UCSD-AML1 (cell line): ENCODE data around the gene LONP1.
"Not testable (repeated sequence)": the region's sequence is repeated elsewhere in the genome, so short reads cannot be mapped to it uniquely, and the experiment has no call there.

Experiments
- DNase-seq: peaks from one replicate; lab custom pipeline; 2025; ENCODE audit not compliant: unreplicated experiment; lab: John Stamatoyannopoulos, UW

LONP1 gene

DNA sequence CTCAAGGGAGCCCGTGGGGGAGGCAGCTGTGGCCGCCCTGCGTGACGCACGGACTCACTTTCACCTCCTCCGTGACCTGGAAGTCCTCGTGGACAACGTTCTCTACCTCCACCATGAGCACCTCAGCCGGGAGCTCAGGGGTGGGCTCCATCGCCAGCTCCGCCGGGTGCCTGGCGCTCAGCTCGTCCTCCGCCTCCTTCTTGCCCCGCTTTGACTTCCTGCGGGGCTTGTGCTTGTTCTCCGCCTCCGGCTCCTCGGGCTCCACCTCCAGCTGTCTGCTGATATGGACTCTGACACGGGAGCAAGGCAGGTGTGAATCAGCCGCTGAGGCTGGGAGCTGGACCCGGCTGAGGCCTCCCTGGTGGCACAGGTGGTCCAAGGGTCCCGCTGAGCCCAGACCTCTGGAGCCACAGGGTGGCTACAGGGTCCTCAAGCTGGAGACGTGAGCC lies 8.2 kb downstream of the LONP1 start:
- no peak for DNase-seq

DNA sequence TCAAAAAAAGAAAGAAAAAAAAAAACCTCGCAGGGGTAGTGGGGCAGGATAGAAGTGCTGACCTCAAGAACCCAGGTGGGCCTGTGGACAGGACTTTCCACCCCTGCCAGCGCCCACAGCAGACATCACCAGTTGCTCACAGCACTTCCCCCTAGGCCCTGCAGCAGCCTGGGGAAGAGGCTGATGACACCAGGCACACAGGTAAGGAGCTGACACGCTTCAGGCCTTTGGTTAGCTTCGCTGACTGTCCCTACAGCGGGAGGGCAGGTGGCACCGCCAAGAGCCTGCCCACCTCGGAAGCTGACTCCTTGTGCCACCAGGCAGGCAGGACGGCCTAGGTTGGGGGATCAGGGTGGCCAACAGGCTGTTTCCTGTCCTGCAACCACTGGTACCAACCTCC lies 8.9 kb downstream of the LONP1 start:
- DNase-seq, result no peak

DNA sequence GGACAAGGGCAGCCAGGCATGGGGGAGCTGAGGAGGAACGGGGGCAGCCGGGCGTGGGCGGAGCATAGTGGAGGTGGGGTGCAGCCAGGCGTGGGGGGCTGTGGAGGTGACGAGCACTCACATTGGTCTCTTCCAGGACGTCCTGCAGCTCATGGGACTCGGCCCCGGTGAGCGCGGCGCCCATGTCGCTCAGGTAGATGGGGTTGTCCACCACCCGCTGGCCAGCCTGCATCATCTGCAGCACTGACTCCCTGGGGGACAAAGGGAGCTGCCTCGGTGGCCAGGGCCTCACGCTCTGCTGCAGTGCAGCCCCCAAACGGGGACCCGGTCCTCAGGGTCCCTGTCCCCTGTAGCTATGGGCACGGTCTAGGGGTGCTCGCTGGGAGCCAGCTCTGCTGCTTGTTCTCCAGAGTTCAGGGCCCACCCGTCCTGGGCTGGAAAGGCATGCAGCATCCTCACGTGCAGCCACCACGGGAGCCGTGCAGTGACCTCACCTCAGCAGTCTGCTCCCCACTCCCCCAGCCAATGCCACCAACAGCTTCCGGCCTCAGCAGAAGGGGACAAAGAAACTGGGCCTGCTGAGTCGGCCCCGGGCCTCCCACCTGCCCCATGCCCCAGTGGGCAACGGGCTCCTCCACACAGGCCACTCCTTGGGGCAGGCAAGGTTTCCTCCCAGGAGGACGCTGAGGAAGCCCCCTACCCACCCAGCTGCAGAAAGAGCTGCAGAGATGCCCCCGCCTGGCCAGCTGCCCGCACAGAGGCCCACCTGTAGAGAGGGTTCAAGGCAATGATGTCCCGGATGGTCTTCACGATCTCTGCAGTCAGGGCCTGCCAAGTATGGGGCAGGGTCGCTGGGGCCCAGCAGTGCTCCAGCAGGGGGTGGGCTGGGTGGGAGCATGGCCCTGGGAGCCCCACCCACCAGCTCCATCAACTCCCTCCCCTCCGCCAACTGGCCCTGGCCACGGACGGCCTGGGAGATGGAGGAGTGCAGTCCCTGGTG lies 12.1 kb downstream of the LONP1 start:
- DNase-seq, result no peak

DNA sequence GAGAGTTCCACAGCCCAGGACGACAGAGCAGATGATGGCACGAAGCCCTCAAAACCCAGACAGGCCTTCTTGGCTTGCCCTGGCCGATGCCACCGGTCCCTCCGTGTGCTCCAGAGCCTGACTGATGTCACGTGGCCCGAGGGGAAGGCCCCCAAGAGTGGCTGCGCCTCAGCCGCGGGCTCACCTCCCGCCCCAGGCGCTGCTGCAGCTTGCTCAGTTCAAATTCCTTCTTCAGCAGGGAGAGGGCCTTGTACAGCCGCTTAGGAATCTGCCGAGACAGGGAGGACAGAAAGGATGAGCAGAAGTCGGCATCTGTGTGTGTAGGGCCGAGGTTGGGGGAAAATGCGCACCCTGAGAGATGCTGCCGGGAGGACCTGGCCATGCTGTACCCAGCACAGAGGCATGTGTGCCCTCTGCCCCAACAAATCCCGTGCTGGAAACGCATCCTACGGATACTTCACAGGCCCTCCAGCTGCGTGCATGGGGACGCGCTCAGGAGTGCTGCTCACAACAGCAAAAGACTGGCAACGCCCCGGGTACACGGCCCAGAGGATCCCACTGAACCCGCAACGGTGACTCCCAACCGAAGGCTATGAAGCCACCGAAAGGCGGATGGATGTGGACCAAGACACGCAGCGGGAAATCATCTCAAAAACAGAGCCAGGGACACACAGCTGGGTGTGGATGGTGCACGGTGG lies 12.9 kb downstream of the LONP1 start:
- DNase-seq, result no peak

DNA sequence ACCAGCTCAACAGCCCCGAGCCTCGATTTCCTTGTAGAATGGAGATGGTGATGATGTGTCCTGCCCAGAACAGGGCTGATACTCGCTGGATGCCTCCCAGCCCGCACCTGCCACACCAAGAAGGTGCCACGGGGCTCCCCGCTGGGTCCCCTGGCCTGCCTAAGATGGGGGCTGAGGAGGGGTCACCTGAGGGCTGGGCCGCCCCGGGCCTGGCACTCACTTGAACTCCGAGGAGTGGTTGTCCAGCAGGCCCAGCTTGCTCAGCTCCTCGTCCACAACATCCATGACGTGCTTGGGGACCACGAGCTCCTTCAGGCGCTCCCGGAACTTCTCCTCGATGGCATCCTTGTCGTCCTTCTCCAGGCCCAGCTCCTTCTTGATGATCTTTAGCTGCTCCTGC lies 14.4 kb downstream of the LONP1 start:
- DNase-seq, result no peak

DNA sequence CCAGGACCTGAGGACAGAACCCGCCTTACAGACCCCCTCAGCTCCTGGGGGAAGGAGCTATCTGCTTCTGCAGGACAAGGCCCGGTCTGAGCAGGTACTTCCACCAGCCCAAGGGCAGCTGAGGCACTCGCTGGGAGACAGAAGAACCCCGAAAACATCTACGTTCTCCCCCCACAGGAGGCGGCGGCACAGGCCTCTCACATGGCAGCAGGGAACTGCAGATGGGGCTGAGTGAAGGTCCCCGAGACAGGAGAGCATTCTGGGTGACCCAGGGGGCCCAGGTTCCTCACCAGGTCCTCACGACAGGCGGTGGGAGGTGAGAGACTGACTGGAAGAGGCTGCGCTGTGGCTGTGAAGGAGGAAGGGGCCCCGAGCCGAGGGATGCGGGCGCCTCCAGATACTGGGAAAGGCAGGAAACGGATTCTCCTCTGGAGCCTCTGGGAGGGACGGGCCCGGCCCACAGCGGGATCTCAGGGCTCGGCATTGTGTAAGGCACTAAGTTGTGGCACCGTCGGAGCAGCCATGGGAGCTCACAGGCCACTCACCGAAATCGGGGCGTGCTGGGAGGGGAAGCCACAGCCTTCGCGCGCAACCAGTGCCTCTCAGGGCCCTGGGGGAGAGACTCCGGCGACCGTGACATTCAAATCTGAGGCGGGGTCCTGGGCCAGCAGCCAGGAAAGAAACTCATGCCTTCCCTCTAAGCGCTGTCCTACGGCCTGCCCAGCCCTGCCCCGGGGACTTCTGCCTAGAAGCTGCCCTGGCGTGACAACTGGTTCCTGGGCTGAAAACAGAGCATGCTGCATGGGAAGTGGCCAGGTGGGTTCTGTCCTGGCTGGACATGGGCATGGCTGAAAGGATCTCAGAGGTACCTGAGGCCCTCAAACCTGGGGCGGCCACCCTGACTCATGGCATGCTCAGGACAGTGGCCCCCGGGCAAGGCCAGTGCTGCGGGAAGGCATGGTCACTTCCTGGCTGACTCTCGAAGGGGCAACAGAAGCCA lies 15.8 kb downstream of the LONP1 start:
- no peak for DNase-seq

DNA sequence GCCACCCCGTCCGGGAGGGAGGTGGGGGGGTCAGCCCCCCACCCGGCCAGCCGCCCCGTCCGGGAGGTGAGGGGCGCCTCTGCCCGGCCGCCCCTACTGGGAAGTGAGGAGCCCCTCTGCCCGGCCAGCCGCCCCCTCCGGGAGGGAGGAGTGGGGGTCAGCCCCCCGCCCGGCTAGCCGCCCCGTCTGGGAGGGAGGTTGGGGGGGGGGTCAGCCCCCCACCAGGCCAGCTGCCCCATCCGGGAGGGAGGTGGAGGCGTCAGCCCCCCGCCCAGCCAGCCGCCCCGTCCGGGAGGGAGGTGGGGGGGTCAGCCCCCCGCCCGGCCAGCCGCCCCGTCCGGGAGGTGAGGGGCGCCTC lies 17.9 kb downstream of the LONP1 start:
- DNase-seq, result not testable (repeated sequence)

DNA sequence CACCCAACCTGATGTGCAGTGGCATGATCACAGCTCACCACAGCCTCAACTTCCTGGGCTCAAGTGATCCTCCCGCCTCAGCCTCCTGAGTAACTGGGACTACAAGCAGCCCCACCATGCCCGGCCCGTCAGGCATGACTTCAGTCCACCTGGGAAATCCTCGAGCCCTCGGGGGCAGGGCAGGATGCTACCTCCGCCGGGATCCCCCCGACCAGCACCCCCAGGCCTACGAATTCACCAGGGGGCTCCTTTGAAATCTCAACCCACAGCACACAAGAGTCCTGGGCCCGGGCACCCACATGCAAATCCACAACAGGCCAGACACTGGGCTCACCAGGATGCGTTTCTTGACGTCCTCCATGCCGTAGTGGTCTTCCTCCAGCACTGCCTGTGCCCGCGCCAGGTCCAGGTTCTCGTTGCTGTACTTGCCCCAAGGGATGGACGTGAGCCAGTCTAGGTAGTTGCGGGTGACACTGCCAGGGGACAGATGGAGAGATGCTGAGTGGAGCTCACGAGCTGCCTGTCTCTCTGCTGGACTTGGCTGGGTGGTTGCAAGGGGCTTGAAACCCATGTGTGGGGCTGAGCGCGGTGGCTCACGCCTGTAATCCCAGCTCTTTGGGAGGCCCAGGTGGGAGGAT lies 19.4 kb downstream of the LONP1 start:
- DNase-seq, result no peak

DNA sequence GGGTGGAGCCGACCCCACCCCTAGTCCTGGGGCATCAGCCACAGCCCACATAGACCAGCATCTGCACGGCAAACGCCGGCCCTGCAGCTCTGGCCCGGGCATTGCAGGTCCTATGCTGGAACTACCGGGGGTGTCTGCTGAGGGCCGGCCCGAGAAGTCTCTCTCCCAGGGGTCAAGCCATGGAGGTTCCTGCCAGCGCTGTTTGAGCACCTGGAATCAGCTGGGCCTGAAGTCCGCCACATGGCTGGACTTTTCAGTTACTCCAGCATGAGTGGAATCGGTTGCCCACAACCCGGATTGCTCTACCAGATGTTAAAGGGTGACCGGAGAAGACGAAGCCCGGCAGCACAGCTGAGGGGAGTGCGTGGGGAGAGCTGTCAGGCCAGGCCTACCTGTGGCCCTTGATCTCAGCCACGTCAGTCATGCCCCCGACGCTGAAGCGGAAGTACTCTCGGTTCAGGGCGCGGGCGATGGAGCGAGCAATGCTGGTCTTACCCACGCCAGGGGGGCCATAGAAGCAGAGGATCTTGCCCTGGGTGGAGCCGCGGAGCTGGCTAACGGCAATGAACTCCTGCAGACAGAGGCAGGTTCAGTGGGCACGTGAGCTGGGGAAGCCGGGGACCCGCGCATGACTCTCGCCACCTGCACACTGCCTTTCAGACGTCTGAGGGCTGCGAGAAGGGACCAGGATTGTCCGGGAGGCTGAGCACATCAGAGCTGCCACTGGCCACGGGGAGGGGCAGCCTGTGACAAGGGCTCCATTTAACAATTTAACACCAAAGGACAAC lies 21.1 kb downstream of the LONP1 start:
- DNase-seq, result no peak

DNA sequence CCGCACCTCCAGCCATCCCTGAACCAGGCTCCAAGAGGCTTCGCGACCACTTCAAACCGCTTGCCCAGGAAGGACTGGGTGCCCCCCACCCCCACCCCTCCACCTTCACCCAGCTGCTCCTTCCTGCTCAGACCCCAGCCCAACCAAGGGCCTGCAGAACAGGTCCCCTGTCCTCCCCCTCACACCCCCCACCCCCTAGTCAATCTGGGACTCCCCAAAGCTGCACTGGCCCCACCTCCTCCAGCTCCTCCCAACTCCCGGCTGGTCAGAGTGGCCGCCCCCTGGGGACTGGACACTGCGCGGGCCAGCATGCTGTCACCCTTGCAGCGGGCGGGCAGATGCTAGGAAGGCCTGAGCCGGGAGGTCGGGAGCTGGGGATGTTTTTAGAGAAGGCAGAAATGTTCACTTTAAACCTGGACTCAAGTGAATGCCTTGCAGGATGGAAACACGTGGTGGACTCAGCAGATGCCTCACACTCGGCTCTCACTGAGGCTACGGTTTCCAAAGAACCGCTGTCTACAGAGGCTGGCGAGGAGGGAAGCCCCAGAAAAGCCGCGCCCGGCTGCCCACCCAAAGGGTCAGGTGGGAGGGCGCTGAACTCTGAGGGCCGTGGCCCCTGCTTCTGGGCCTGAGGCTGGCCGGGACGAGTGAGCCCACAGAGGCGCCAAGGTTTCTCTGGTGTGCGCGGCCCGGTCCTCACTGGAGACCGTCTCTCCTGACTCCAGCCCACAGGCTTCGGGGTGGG lies 21.9 kb downstream of the LONP1 start:
- no peak for DNase-seq

DNA sequence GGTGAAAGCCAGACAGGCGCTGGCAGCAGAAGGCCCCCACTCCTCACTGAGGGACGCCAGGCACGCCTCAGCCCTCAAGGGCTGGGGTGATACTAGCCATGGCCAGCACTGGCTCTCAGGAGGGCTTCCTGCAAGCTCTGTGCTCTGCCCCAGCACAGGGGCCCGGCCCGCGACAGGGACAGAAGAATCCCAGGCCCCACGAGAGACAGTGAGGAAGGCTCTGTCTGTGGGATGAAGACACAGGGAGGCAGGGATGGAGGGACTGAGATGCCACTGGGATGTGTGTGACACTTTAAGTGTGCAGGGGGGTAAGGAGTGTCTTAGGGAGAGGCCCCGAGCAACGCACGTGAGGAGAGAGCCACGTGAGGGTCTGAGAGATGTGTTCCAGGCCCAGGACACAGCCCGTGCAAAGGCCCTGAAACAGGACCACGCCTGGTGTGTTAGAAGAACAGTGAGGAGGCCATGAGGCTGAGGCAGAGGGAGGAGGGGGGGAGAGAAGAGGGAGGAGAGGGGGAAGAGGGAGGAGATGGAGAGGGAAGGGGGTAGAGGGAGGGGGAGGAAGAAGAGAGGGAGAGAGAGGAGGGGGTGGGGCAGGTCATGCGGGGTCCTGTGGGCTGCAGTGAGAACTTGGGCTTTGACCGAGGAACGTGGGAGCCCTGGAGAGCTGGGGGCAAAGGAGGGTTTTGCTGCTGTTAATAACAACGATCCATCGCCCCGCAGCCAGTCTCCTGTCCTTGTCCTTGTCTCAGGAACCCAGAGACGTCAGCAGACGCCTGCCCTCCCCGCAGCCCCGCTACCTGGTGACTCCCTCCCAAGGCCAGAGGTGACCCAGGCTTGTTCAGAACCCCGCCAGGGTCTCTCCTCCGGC lies 22.7 kb downstream of the LONP1 start:
- DNase-seq, result no peak

DNA sequence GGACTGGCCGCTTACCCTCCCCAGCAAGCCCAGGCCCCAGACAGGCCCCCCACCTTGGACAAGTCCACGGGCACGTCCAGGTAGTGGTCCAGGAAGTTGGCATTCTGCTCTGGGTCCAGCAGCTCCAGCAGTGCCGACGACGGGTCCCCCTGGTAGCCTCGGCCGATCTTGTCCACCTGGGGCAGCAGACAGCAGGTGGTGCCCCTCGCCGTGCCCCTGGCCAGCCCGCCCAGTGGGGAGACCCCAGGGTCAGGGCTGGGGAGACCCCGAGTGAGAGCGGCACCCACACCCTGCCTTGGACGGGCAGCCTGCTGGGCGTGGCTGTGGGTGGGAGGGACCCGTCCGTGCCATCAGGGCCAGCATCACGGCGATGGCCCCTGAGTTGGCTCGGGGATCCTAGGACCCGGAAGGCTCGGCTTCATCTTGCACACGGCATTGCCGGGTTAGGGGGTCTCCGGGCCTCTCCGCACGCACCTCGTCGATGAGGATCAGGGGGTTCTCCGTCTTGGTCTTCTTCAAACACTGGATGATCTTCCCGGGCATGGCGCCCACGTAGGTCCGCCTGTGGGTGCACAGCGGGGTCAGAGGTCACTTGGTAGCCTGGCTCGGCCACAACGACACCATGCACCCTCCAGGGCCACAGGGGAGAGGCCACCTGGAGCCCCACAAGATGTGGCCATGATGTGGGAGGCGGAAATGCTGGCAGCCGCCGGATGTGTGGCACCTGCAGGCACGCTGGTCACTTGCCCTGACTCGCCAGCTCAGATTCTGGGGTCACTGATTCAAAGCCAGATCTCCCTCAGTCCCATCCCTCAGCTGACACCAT lies 23.5 kb downstream of the LONP1 start:
- DNase-seq, result no peak

DNA sequence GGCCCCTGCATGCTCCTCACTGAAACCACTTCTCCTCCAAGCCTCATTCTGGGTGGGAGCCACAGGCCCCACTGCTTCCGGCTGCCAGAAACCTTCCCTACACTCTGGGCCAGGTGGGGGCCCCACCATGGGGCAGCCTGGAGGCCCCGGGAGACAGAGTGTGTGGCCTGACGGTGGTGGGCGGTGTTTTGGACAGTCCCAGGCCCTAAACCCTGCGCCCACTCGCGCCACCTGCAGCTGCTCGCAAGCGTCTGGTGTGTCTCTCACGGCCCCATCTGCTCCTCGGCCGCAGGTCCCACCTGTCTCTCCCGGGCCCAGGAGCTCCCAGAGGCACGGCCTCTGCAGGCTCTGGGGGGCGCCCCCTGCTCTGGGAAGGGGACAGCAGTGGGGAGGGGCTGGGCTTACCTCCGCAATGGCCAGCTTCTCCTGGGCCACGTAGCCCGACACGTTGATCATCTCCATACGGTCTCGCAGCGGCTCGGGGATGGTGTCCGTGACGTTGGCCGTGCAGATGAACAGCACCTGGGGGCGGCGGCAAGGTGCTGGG lies 24.2 kb downstream of the LONP1 start:
- no peak for DNase-seq

DNA sequence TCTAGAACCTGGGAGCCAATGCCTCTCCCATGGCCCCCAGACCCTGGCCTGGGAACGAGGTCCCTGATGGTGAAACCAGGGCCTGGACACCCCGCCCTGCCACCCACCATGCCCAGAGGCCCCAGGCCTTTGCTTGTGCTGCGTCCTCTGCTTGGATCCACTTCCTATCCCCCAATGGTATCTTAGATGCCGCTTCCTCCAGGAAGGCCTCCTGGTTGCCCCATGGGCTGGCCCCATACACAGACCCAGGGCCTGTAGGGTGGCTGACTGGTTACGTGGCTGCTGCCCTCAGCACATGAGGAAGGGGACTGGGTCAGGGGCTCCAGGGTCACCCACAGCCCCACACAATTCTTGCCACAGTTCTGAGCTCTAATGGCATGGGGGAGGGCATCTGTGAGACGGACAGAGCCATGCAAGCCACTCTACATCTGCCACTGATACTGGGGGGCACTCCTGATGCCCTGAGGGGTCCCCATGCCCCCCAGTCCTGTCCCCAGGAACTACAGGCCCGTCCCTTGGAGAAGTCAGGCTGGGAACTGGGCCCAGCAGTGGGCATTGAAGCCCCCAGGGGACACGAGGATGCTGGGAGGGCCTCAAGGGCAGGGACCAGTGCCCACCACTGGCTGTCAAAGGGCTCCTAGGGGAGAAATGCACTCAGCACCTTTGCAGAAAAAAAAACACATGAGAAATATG lies 24.8 kb downstream of the LONP1 start:
- DNase-seq, result no peak

DNA sequence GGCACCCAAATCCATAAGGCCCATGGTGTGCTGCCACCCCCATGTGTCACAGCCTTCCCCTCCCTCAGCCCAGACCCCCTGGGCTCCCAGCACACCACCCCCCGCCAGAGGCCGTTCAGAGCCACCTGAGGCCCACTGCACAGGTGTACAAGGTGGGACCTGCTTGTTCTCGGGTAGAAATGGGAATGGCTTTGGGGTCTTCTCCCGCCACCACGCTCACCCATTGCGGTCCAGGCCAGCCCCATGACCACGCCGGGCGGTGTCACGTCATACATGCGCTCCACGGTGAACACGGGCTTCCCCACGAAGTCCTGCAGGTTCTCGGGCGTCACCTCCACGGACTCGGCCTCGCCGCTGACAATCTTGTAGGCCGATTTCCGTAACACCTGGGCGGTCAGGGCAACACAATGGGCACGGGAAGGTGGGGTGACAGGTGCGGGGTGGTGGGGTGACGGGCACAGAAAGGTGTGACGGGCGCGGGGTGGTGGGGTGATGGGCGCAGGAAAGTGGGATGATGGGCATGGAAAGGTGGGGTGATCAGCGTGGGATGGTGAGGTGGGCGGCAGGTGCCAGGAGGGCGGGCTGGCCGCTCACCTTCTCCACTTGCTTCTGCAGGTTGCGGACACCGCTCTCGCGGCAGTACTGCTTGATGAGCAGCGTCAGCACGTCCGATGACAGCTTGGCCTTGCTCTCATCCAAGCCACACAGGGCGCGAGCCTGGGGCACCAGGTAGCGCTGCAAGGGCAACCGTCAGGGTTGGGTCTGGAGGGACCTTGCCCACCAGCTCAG lies 25.6 kb downstream of the LONP1 start:
- no peak for DNase-seq
